T-helper 2 cell treated with Interferon-gamma antibody and Interleukin-4, amounts not matched to agents 100 ng/mL and 5 ng/mL, for 36 hours (primary cell): Measurements from ENCODE around the gene CFAP92. TPM values are rescaled to one million over a fixed set of nuclear protein-coding genes. Genes with fewer than 3 reads are reported as not detected.
"Not testable (repeated sequence)": the region's sequence is repeated elsewhere in the genome, so short reads cannot be mapped to it uniquely, and the experiment has no call there.

ENCODE experiments used
- intact Hi-C: fragments of 100-400 bp; cut with micrococcal nuclease; formaldehyde crosslinking; loops from one replicate; pipeline ENCODE4 v1.15.1; 2023
- total RNA-seq: library from RNA; stranded (reverse); gene quantifications from 2 replicates; pipeline ENCODE4 v1.2.3, GENCODE V29; 2022

CFAP92 gene
- total RNA-seq, 1 donor from 2014 or later, result not detected

DNA sequence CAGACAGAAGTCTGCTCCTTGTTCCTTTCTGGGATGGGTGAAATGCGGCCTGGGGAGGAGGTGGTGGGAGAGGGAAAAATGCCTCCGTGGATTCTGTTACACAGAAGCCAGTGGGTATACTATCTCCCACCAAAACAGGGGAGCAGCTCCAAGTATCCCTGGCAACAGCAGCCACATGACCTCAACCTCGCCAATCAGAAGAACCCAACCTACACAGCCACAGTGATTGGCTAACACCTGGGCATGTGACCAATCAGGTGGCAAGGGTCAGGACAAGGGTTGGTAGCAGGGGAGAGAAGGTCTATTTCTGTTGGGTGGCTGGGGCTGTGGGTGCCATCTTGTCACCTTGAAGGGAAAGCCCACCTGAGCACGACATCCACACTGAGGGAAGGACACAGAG lies 123.5 kb downstream of the CFAP92 start:
- intact Hi-C loops, result no loop called here

- intact Hi-C loops, result no loop called here
Measured at GRCh38 chr3:128867200-128868125, 126.4 kb downstream of the CFAP92 start.

- intact Hi-C loops, result not testable (repeated sequence)
Measured at GRCh38 chr3:128864849-128865804, 128.7 kb downstream of the CFAP92 start.

- intact Hi-C loops, result no loop called here
Measured at GRCh38 chr3:128864351-128864811, 129.5 kb downstream of the CFAP92 start.

DNA sequence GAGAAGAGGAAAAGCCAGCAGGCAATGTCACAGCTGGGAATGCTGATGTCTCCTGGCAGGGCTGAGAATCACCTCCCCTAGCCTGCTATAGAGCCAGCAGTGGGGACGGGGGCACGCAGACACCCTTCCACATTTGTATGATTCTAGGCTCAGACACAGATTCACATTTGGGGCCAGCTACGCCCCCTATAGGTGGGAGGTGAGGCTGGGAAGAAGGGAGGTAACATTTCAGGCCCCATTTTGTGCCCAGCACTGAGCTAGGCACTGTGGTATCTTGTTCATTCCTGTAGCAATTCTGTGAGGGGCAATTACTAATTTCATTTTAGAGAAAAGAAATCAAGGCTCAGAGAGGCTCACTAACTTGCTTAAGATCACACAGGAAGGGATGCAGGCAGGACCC lies 130.3 kb downstream of the CFAP92 start:
- intact Hi-C loops, result no loop called here

- intact Hi-C loops, result no loop called here
Measured at GRCh38 chr3:128861491-128861890, 132.4 kb downstream of the CFAP92 start.

Other genes with a start within 250 kb of the CFAP92 start
- gene ACAD9, start 114.5 kb downstream of the CFAP92 start, total RNA-seq, result 64.3 and 66.9 TPM in 2 replicates
- gene EFCC1, start 7.2 kb upstream of the CFAP92 start, total RNA-seq, result 0.07 TPM in 1 of 2 replicates, not detected in the other
- gene GP9, start 66.7 kb upstream of the CFAP92 start, total RNA-seq, result not detected in 2 replicates
- gene RAB43, start 127.7 kb upstream of the CFAP92 start, total RNA-seq, result 39.8 and 49.0 TPM in 2 replicates
- gene ISY1, start 167.0 kb upstream of the CFAP92 start, total RNA-seq, result 58.5 and 66.5 TPM in 2 replicates
- gene CNBP, start 189.8 kb upstream of the CFAP92 start, total RNA-seq, result 328 and 338 TPM in 2 replicates